Measurements from ENCODE around the gene STRIP2. TPM values are rescaled to one million over a fixed set of nuclear protein-coding genes. Genes with fewer than 3 reads are reported as not detected.

Gene STRIP2
- total and polyA plus RNA-seq, 2 of the 13 experiments (the other 11 are each of a cell fraction or from before 2014, with no cell fraction given): 3.9 to 8.2 TPM

DNA sequence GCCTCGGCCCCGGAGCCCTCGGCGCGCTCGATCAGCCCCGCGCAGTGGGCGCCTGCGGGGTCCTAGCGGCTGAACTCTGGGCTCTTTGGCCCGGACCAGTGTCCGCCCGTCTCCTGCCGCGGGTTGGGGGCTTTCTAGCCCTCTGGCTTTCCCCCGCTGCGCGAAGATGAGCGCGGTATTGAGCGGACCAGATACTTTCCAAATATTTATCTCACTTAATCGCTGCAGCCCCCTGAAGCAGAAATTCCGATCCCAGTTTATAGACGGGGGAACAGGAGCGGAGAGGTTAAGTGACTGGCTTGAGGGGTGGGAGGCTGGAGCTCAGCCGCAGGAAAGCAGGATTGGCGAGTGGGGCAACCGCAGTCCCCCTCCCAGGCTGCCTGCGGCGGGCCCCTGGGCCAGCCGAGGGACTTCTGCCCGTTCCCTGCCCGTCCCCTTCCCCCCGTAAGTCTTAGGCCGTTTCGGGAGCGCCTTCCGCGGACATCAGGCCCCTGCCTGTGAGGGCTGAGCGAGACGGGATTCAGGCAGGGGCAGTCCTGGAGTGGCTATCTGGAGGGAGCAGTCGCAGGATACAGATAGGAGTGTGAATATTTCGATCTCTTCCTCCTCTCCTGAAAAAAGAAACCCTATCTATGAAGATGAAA lies 565 bp downstream of the STRIP2 start (continued):
- TF ChIP-seq KLF16 (CRISPR knock-in tag; IDR thresholded peaks at IDR 0.05) (0 out of 4 replicates have a peak, but pooled peaks of 1 of the 2 experiments have one; percentile 33), TBX2 (CRISPR knock-in tag; IDR thresholded peaks at IDR 0.05; ENCODE audit: borderline replicate concordance) (peak; percentile 17), ZFY (CRISPR knock-in tag; IDR thresholded peaks at IDR 0.05) (peak; percentile 20), EHMT2 (IDR thresholded peaks at IDR 0.05; ENCODE audit: borderline replicate concordance, low read depth, low read length) (no peak), ZZZ3 (CRISPR knock-in tag; IDR thresholded peaks at IDR 0.05; ENCODE audit: borderline replicate concordance) (no peak), GZF1 (CRISPR knock-in tag; IDR thresholded peaks at IDR 0.05) (0 out of 2 replicates have a peak, but pooled peaks have one; percentile 12), ZC3H13 (CRISPR knock-in tag; IDR thresholded peaks at IDR 0.05) (0 out of 2 replicates have a peak, but pooled peaks have one; percentile 56), ZSCAN20 (CRISPR knock-in tag; IDR thresholded peaks at IDR 0.05; ENCODE audit: borderline replicate concordance) (peak; percentile 75; the same call in 1 of the 2 replicates), HES4 (CRISPR knock-in tag; IDR thresholded peaks at IDR 0.05; ENCODE audit: borderline replicate concordance) (peak; percentile 2; the same call in 1 of the 2 replicates)
- TF ChIP-seq, protein P1, sequence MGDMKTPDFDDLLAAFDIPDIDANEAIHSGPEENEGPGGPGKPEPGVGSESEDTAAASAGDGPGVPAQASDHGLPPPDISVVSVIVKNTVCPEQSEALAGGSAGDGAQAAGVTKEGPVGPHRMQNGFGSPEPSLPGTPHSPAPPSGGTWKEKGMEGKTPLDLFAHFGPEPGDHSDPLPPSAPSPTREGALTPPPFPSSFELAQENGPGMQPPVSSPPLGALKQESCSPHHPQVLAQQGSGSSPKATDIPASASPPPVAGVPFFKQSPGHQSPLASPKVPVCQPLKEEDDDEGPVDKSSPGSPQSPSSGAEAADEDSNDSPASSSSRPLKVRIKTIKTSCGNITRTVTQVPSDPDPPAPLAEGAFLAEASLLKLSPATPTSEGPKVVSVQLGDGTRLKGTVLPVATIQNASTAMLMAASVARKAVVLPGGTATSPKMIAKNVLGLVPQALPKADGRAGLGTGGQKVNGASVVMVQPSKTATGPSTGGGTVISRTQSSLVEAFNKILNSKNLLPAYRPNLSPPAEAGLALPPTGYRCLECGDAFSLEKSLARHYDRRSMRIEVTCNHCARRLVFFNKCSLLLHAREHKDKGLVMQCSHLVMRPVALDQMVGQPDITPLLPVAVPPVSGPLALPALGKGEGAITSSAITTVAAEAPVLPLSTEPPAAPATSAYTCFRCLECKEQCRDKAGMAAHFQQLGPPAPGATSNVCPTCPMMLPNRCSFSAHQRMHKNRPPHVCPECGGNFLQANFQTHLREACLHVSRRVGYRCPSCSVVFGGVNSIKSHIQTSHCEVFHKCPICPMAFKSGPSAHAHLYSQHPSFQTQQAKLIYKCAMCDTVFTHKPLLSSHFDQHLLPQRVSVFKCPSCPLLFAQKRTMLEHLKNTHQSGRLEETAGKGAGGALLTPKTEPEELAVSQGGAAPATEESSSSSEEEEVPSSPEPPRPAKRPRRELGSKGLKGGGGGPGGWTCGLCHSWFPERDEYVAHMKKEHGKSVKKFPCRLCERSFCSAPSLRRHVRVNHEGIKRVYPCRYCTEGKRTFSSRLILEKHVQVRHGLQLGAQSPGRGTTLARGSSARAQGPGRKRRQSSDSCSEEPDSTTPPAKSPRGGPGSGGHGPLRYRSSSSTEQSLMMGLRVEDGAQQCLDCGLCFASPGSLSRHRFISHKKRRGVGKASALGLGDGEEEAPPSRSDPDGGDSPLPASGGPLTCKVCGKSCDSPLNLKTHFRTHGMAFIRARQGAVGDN (CRISPR knock-in tag; IDR thresholded peaks at IDR 0.05): peak; percentile 55; the same call in 1 of the 2 replicates
- TF ChIP-seq, protein P2, sequence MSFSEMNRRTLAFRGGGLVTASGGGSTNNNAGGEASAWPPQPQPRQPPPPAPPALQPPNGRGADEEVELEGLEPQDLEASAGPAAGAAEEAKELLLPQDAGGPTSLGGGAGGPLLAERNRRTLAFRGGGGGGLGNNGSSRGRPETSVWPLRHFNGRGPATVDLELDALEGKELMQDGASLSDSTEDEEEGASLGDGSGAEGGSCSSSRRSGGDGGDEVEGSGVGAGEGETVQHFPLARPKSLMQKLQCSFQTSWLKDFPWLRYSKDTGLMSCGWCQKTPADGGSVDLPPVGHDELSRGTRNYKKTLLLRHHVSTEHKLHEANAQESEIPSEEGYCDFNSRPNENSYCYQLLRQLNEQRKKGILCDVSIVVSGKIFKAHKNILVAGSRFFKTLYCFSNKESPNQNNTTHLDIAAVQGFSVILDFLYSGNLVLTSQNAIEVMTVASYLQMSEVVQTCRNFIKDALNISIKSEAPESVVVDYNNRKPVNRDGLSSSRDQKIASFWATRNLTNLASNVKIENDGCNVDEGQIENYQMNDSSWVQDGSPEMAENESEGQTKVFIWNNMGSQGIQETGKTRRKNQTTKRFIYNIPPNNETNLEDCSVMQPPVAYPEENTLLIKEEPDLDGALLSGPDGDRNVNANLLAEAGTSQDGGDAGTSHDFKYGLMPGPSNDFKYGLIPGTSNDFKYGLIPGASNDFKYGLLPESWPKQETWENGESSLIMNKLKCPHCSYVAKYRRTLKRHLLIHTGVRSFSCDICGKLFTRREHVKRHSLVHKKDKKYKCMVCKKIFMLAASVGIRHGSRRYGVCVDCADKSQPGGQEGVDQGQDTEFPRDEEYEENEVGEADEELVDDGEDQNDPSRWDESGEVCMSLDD (CRISPR knock-in tag; IDR thresholded peaks at IDR 0.05; ENCODE audit: borderline replicate concordance): 0 out of 2 replicates have a peak, but pooled peaks have one; percentile 25
- TF ChIP-seq, protein P3, sequence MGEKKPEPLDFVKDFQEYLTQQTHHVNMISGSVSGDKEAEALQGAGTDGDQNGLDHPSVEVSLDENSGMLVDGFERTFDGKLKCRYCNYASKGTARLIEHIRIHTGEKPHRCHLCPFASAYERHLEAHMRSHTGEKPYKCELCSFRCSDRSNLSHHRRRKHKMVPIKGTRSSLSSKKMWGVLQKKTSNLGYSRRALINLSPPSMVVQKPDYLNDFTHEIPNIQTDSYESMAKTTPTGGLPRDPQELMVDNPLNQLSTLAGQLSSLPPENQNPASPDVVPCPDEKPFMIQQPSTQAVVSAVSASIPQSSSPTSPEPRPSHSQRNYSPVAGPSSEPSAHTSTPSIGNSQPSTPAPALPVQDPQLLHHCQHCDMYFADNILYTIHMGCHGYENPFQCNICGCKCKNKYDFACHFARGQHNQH (CRISPR knock-in tag; IDR thresholded peaks at IDR 0.05): 0 out of 2 replicates have a peak, but pooled peaks have one; percentile 6
- TF ChIP-seq, protein P4, sequence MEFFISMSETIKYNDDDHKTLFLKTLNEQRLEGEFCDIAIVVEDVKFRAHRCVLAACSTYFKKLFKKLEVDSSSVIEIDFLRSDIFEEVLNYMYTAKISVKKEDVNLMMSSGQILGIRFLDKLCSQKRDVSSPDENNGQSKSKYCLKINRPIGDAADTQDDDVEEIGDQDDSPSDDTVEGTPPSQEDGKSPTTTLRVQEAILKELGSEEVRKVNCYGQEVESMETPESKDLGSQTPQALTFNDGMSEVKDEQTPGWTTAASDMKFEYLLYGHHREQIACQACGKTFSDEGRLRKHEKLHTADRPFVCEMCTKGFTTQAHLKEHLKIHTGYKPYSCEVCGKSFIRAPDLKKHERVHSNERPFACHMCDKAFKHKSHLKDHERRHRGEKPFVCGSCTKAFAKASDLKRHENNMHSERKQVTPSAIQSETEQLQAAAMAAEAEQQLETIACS (CRISPR knock-in tag; IDR thresholded peaks at IDR 0.05): 0 out of 2 replicates have a peak, but pooled peaks have one; percentile 4
- TF ChIP-seq, protein P5, sequence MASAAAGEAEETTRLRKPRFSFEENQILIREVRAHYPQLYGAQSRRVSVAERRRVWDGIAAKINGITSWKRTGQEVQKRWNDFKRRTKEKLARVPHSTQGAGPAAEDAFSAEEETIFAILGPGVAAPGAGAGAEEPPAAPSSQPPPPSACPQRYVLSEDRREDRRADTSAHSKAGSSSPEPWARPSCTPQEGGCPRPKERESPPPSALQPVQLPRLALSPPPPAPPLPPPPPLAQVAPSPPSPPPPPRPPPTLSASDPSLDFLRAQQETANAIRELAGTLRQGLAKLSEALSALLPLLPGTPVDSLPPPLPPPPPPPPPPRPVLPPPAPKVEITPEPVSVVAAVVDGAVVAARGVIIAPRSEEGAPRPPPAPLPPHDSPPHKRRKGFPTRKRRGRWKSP (CRISPR knock-in tag; IDR thresholded peaks at IDR 0.05): 0 out of 2 replicates have a peak, but pooled peaks have one; percentile 1
